ENCODE data around the gene PSMB7.

DNA sequence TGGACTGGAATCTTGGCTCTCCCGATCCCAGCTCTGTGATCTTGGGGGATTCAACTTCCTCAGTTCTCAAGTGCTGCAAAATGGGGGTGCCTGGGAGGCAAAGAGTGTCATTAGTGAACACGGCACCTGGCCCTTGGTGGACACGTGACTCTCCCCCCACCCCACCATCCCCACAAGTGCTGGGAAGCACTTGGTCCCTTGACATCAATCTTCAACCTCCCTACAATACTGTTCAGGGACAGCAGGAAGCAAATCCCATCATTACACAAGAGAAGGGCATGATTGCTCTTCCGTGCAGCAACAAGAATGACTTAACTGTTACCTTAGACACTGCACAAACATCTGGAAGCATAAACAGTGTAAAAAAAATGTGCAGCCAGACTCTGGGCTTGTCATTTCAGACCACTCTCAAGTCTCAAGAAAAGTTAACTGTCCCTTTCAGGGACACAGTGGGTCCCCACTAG lies 61.4 kb downstream of the PSMB7 start:
- TF ChIP-seq RNF2 (IDR thresholded peaks at IDR 0.05; ENCODE audit: borderline replicate concordance, low read depth, low read length, missing control alignments, poor library complexity, severe bottlenecking) (no peak), EGR1 (IDR thresholded peaks at IDR 0.05; ENCODE audit: borderline replicate concordance, low read depth, low read length) (no peak)

Data from H1 (cell line).